ENCODE results near the gene LHX4.

Gene LHX4

DNA sequence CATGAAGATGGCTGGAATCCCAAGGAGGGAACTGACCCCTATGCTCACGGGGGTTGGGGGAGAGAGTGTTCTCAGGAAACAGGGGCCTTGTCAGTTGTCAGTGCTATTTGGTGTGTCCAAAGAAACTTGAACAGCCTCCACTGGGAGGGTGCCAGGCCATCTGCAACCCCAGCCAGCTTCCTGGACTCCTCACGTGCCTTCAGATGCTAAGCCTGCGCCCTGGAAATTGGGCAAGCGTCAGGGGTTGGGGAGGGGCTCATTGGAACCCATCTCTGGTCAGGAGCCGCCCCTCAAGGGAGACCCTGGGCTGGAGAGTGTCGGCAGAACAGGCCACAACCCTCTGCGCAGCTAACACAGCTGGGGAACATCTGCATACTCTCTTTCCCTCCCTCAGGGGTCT lies 13.1 kb upstream of the LHX4 start:
- H3K27ac ChIP-seq = no peak overlapping the region
- TF ChIP-seq, protein P1, sequence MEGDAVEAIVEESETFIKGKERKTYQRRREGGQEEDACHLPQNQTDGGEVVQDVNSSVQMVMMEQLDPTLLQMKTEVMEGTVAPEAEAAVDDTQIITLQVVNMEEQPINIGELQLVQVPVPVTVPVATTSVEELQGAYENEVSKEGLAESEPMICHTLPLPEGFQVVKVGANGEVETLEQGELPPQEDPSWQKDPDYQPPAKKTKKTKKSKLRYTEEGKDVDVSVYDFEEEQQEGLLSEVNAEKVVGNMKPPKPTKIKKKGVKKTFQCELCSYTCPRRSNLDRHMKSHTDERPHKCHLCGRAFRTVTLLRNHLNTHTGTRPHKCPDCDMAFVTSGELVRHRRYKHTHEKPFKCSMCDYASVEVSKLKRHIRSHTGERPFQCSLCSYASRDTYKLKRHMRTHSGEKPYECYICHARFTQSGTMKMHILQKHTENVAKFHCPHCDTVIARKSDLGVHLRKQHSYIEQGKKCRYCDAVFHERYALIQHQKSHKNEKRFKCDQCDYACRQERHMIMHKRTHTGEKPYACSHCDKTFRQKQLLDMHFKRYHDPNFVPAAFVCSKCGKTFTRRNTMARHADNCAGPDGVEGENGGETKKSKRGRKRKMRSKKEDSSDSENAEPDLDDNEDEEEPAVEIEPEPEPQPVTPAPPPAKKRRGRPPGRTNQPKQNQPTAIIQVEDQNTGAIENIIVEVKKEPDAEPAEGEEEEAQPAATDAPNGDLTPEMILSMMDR (conservative IDR thresholded peaks at IDR 0.05) = no peak
- TF ChIP-seq ZFX (IDR thresholded peaks at IDR 0.05) = no peak

DNA sequence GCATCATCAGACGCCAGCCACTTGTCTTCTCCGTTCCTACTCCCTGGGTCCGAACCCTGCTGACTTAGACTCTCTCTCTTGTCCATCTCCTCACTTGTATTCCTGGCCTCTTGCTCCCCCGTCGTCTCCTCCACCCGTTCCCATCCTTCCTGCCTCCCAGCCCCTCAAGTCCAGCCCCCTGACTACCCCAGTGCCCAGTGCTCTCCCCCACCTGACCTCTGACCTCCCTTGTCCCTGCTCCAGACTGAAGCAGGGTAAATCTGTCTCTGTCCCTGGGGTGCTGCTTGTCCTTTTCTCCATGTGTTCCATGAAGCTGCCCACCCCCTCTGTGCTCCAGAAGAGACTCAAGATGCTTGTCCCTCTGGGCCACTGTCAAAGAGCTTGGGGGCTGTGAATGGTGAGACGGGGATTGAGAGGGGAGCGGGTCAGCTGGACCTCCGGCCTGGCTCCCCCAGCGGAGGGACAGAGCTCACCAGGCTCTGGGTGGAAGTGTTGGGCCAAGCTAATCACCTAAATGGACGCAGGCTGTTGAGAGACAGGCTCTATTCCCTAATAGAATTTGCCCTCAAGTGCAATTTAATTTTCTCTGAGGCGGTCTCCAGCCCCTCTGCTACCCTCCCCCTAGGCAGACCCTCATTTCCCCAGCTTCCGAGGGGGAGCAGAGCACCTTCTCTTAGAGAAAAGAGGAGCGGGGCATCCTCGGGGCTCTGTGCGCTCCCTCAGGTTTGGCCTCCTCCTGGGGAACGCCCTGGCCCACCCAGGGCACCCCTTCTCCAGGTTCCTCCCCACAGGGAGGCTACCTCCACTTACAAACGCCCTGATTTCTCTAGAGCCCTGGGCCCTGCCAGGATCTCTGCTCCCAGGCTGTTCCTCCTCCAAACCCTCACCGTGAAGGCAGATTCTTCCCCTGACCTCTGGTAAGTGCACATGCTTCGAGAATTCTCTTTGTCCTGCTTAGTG lies 11.0 kb upstream of the LHX4 start:
- no peak for TF ChIP-seq ZFX (IDR thresholded peaks at IDR 0.05)
- TF ChIP-seq, protein P1 (conservative IDR thresholded peaks at IDR 0.05) = no peak
- H3K27ac ChIP-seq = no peak overlapping the region

DNA sequence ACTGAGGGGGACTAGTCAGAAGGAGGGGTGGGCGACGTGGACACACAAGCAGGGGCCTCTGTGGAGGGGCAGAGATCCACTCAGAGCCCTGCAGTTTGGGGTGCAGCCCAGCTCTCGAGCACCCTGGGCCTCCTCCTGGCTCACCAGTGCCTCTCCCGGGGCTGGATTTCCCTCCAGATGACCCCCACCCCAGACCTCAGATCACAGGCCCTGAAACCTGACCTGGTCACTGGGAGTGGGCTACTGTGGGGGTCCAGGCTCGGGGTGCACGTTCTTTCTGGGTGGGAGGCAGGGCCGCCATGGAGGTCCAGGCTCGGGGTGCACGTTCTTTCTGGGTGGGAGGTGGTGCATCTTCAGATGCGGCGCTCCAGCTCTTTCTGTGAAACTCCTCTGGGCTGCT lies 10.3 kb upstream of the LHX4 start:
- H3K27ac ChIP-seq = no peak overlapping the region
- TF ChIP-seq, protein P1 (conservative IDR thresholded peaks at IDR 0.05) = no peak
- no peak for TF ChIP-seq ZFX (IDR thresholded peaks at IDR 0.05)

DNA sequence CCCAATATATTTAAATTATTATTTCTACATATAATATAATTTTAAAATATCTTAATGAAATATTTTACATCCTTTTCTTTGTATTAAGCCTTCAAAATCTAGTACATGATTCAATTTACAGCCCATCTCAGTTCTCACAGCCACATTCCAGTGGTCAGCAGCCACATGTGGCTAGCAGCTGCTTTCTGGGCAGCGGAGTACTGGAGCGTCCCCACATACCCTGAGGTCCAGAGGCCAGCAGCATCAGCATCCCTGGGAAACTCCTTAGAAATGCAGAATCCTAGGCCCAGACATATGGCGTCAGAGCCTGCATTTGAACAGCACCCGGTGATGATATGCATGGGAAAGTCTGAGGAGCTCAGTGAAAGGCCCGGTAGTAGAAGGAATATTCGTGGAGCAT lies 8.6 kb upstream of the LHX4 start:
- no peak for TF ChIP-seq ZFX (IDR thresholded peaks at IDR 0.05)
- TF ChIP-seq, protein P1 (conservative IDR thresholded peaks at IDR 0.05) = no peak

DNA sequence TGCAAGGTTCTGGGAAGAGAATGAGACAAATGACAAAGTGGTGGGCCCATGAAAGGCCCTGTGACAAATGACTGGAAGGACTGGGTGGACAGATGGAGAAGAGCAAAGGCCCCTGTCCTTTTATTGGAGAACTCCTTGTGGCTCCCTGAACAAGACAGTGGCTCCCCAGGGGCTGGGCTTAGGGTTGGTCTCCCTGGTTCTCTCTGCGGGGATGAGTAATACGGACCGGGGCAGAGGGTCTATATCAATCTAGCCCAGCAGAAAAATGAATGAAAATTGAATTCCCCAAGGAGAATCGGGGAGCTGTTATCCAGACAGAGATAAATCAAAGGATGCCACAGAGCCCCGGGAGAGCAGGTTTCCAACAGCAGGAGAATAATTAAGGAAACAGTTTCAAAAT lies 5.2 kb upstream of the LHX4 start:
- TF ChIP-seq, protein P1 (conservative IDR thresholded peaks at IDR 0.05) = no peak
- no peak for TF ChIP-seq ZFX (IDR thresholded peaks at IDR 0.05)
- H3K27ac ChIP-seq = no peak overlapping the region

More for the DNA sequence above, 8.6 kb upstream of the LHX4 start:
- no peak overlapping the region for H3K27ac ChIP-seq

DNA sequence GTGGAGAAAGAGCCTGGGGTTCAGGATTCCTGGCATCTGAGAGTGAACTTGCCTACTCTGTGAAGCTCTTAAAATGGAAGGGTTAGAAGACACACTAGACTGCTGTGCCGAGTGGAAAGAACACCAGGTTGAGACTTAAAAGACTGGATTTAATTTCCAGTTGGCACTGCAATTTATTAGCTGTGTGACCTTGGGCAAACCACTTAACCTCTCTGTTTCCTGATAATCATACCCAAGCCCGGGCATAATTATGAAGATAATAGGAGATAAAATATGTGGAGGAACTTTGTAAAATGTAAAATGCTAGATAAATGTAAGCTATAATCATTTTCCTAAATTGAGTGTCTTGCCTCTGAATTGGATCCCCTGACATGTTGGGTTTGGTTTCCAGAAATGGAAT lies 4.7 kb upstream of the LHX4 start:
- no peak overlapping the region for H3K27ac ChIP-seq
- no peak for TF ChIP-seq ZFX (IDR thresholded peaks at IDR 0.05)
- TF ChIP-seq, protein P1 (conservative IDR thresholded peaks at IDR 0.05) = no peak

DNA sequence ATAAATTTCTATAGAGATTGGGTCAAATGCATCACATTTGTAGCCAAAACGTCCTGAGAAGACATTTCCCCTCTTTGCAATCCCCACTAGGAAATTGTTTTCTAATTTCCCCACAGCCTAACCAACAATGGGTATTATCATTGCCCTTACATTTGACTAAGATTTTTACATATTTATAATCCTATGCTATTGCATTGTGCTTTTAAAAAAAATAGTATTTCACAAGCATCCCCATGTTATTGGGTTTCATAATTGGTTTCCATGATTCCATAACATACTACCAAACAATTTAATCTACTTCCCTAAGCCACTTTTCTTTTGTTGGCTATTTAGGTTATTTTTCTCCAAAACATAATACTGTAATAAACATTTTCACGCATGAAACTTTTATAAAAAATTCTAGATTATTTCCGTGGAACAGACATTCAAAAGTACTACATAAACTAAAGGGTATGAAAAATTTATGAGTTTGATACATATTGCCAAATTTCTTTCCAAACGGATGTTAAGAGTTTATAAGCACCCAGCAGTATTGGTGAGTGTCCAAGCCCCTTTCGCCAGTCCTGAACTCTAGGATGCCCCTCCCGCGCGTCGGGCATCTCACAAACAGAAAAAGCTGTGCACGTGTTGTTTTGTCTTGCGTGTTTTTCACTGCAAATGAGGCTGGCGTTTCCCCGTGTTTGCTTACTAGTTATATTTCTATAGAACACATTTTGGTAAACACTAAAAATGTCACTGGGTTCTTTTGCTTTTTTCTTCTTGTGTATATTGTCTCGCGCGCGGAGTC lies 2.0 kb upstream of the LHX4 start:
- H3K27ac ChIP-seq = no peak overlapping the region
- no peak for TF ChIP-seq ZFX (IDR thresholded peaks at IDR 0.05)
- TF ChIP-seq, protein P1 (conservative IDR thresholded peaks at IDR 0.05) = no peak

All from C4-2B (cell line).